ENCODE data around the gene NCK2.

NCK2 gene

DNA sequence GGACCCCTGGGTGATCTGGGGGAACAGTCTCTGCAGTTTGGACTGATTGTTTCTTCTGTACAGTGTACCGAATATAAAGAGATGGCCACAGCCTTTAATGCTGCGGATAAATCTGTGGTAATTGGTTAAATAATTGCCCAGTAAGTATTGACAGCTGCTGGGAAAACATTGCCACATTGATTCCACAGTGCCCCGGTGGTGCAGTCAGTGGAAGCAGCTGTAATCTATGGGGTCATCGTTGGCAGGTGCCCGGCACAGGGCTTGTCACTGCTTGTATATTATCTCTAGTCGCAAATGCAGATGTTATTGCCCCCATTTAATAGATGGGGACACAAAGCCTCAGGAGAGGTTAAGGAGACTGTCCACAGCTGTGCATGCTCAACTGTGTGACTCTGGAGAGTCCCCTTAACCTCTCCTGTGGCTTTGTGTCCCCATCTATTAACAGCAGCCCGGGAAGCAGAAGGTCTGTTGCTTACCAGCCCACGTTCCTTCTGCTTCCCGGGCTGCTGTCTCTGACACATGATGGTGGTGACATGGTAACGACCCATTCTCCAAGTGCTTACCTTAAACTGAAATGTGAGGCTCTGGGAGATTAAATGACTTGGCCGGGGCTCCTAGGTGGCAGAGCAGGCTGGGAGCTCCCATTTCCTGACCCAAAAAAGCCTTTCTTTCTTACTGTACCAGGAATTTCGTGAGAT is 76.9 kb downstream of the NCK2 start:
- no peak for DNase-seq

DNA sequence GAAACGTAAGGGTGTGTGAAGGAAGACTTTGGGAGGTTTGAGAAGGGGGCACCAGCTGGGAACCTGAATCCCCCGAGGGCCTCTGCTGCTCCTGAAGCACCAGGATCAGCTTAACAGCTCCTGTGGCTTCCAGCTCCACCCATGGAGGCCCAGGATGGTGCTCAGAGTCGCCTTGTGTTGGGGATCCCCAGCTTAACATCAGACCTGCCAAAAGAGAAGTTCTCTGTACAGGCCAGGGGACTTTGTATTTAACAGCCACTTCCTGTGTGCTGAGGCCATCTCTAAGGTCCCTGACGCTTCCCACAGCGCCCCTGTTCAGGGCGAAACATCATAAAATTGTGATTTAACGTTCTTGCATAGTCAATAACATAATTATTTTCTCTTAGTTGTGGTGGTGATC is 77.5 kb downstream of the NCK2 start:
- DNase-seq, result no peak

DNA sequence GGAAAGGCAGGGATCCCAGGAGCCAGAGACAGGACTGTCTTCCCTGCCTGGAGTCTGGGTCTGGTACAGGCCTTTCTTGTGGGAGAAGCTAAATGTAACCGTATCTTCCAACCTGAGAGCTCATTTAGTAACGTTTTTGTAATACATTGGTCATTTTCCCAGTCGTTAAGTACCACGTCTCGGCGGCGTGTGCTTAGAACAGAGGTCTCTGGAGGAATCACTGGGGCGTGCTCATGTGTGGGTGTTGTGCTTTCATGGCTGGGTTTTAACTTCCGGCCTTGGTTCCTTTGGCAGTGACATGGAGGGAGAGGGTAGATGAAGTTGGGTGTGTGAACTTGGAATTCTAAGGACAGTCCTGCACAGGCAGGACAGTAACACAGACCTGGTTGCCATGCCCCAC is 79.7 kb downstream of the NCK2 start:
- DNase-seq, result no peak

DNA sequence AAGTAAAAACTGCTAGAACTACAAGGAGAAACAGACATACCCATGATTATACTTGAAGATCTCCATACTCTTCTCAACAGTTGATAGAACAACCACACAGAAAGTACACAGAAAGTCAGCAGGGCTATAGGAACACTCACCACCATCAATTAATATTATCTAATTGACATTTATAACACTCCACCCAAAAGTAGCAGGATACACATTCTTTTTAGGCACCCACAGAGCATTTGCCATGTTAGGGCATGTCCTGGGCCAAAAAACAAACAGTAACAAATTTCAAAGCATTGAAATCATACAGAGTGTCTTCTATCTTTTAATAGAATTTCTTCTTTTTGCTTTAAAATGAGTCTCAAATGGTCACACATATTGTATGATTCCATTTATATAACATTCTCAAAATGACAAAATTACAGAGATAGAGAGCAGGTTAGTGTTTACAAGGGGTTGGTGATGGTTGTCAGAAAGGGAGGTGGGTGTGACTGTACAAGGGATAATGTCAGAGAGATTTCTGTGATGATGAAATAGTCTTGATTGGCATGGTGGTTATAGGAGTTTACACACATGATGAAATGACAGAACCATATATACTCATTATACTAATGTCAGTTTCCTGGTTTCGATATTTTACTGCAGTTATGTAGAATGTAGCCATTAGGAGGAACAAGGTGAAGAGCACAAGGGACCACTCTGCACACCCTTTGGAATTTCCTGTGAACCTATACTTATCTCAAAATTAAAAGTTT is 82.8 kb downstream of the NCK2 start:
- DNase-seq, result no peak

DNA sequence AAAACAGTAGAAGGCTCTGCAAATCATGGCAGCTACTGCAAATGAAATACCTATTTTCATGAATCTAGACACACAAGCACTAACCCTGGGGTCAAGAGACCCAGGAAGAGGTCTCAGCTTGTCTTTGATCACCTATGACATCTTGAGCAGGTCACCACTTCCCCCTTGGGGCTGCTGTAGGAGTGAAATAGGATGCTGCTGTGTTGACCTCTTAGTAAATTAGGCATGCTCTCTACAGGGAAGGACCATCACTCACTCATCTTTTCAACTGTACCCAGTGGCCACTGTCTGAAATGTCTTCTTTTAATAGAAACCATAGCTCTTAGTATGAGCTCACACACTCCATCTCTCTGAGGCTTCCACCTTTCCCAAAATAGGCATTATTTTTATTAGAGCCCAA is 83.8 kb downstream of the NCK2 start:
- DNase-seq, result no peak

DNA sequence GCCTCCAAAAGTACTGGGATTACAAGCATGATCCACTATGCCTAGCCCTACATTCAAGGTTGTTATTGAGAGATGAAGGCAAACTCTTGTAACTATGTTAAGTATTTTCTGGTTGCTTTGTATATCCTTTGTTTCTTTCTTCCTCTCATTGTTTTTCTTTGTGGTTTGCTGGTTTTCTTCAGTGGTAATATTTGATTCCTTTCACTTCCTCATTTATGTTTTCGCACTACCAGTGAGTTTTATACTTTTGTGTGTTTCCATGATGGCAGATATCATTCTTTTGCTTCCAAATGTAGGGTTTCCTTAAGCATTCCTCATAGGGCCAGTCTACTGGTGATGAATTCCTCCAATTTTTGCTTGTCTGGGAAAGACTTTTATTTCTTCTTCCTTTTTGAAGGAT is 90.2 kb downstream of the NCK2 start:
- DNase-seq, result no peak

DNA sequence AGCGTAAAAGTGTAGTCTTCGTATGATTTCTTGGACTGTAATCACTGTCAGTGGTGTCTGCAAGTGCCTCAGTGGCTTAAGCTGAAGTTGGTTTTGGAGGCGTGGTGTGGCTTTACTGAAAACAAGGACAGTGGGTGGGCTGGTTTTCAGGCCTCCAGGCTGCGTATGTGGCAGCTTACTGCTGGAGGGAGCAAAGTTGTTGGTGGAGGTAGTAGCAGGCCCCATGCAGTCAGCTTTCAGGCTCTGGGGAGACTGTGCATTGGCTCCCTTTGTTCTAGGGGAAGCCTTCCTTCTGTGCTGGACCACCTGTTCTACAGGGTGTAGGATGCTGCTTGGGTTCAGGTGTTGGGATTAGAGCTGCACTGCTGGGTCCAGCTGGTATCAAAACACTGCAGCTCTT is 91.6 kb downstream of the NCK2 start:
- no peak for DNase-seq

DNA sequence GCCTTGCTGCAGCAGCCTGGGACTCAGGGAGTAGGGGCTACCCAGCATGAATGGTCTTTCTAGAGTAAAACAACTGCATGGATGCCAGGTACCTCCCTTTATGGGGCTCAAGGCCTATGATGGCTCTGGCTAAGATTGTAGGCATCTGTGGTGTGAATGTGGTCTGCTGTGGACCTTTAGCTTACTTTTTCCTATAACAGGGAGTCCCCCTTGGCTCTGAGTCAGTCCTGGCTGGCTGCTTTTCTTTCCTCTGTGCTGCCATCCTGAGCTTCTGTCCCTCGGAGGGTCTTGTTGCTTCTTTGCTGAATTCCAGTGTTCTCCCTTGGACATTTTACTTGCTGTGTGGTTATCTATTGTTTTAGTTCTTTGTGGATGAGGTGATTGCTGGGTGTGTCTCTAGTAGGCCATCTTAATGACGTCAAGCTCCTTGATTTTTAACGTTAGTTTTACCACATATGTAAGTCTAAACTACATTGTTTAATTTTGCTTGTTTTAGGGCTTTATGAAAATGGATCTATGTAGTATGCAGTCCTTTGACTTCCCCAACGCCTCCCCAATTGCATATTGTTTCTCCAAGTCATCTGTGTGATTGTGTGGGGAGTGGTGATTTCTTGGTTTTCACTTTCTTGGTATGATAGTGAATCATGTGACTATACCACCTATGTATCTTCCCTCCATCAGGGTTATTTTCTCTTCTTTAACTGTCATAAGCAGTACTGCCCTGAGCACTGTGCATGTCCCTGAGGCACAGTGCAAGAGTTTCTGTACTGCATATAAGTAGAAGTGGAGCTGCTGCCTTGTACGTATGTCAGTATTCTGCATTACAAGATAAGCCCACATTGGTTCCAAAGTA is 92.4 kb downstream of the NCK2 start:
- no peak for DNase-seq

DNA sequence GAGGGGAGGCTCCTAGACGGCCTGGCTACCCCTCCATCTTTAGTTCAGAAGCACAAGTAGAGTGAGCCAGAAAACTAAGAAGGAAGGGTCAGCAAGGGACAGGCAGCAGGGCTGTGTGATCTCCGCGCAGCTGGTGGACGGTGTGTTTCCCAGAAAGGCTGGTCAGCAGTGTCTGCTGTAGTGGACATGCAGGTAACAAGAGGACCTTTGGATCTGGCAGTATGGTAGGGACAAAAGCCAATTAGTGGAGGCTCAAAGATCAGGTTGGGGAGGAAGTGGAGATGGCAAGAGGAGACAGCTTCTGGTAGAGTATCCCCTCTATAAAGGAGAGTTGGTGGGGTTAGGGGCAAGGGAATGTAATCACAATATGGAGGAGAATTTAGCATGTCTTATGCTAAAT is 95.1 kb downstream of the NCK2 start:
- DNase-seq, result no peak

DNA sequence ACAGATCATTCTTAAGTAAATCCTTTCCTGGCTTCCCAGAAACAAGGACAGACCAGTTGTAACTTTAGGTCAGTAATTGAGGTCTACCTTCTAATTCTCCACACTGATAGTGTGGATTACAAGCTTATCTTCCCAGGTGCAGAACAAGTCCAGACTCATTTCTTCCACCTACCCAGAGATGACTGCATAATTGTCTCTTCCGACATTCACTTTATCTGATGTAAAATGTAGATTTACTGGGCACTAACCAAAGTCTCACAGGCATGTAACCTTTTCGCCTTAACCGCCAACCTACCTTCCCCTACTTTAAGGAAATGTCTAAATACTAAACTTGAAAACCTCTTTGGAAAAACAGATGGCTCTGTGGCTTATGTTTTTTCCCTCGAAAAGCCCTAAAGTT is 96.2 kb downstream of the NCK2 start:
- DNase-seq, result no peak

DNA sequence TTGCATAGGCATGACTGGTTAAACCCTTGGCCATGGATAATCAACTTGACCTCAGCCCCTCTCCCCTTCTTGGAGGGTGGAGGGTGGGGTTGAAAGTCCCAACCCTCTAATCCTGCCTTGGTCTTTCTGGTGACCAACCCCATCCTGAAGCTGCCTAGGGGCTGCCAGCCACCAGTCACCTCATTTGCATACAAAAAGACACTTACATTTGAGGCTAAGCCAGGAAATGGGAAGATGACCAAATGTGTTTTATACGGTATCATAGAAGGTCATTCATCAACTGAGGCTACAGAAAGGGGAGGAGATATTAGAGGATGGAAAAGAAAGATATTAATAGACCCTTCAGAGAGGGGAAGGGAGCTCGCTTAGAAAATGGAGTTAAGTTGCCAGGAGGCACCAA is 96.8 kb downstream of the NCK2 start:
- no peak for DNase-seq

DNA sequence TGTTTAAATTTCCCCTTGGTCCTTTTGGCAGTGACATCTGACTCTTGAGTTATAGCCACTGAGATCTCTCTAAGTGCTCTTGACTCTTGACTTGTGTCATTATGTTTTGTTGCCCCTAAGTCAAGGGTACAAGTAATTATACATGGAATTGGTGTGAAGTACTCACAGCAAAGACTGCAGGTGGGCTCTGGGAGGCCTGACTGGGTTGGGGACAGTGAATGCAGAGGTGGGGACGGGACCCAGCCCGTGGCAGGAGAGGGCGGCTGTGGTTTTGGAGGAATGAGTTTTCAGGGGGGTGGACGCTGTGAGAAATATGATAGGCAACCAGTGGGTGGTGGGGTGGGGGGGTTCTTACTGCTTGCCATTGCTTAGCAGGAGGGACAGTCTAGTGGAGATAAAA is 97.8 kb downstream of the NCK2 start:
- no peak for DNase-seq

DNA sequence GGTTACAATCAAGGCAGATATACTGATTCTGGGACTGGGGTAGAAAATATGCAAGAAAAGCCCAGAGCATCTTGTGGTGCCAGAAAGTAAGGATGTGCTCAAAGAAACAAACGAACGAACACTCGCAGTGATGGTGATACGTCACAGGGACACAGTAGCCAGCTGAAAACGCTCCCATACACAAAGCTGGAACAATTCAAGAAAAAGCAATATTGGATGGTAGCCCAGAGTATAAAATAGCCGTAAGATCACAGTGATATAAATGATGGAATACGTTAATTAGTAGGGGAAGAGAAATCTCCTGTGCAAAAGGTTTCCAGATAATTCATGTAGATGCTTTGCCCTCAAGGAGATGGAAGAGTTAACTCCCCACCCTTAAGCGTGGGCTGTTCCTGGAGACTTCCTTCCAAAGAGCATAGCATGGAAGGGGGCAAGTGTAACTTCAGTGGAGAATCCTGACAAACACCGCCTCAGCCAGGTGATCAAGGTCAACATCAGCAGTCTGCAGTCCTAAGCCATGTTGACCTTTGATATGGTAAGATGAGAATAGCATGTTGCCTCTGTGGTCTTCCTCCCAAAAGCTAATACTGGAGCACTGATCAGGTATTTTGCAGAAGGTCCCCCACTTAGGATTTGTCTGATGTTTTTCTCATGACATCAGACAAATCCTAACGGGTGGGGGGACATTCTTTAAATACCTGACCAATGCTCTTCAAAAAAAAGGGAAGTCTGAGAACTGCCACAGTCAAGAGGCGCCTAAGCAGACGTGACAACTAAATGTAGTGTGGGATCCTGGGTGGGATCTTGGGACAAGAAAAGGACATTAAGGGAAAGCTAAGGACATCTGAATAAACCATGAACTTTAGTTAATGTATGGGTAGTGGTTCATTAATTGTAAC is 99.0 kb downstream of the NCK2 start:
- no peak for DNase-seq

DNA sequence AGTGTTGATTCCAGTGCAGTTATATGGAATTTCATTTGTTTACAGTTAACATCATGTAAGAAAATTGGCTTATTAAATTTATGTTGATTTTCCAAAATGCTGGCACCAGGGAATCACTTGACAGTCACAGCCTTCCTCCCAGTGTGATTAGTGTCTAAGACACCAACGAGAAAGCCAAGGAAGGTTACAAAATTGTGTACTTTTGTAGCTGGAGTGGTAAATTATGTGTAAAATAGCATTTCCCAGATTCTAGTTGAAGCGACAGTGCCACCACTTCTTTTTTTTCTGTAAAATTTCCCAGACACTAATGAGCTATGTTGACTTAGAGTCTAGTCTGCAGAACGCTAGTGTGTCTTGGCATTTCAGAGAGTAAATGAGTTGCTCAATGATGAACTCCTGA is 101.3 kb downstream of the NCK2 start:
- no peak for DNase-seq

DNA sequence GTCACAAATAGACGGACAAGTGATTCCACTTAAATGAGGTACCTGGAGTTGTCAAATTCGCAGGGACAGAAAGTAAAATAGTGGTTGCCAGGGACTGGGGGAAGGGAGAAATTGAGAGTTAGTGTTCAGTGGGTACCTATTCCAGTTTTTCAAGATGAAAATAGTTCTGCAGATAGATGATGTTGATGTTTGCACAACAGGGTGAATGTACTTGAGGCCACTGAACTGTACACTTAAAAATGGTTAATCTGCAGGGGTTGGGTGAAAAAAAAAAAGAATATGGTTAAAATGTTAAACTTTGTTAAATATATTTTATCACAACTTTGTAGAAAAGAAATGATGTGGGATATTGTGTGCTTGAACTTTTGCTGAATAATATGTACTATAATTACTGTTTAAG is 102.3 kb downstream of the NCK2 start:
- DNase-seq, result no peak

DNA sequence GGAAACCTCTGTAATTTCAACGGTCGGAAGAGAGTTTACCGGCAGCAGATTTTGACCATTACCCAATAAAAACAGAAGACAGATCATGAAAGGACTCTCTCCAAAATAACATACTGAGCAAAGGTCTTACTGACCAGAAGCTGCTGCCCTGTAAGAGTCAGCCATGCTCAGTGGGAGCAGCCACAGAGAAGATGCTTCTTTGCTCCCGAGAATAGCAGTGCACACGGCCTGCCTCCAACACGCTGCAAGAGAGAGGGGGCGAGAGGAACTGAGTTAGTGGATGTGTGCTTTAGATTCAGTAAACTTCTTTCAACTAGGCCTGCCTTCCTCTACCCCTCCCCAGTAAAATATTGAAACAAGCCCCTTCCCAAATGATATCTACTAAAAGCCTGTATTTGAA is 103.7 kb downstream of the NCK2 start:
- DNase-seq, result no peak

DNA sequence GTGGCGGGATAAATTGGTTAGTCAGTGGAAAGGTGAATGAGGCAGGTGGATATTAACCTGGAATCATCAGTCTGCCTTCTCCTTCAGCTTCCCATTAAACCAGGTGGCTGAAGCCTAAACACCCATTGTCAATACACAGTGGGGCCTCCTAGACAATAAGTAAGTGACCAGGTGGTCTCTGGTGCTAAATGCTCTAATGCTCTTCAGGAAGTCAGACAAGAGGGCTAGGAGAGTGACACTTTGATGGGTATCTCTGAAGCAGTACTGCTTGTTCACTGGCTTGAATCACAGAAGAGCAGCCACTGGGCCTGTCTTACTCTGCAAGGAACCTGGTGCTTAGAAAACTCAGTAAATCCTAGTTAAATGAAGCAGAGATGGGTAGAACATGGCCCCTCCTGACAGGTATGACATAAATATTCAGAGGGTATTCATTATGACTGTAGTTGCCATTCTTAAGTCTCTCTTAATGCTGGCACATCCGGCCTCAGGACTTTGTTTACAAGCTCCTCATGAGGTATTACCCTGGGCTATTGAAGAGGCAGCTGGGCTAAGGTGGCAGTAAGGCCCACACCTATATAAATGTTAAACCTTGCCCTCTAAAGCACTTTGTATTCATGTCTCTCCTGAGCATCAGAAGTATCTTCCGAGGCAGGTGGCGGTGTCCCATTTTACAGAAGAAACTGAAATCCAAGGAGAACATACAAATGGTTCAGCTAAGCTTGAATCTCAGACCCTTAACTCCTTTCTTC is 104.9 kb downstream of the NCK2 start:
- DNase-seq, result no peak

DNA sequence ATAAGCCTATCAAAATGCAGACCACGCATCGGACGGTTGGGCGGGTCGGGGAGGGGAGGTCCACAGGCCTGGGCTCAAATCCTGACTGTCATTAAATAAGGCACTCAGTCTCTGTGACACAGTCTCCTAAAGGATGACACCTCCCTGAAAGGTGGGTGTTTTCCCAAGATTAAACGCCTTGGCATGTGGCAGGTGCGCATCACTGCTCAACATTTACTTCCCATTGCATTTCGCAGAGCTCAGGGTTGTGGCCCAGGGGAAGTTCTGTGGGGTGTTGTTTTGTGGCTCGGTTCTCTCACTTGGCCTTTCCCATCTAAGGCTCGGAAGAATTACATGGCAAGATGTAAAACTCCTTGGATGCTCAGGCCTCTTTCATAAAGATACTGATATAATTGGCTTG is 107.4 kb downstream of the NCK2 start:
- no peak for DNase-seq

DNA sequence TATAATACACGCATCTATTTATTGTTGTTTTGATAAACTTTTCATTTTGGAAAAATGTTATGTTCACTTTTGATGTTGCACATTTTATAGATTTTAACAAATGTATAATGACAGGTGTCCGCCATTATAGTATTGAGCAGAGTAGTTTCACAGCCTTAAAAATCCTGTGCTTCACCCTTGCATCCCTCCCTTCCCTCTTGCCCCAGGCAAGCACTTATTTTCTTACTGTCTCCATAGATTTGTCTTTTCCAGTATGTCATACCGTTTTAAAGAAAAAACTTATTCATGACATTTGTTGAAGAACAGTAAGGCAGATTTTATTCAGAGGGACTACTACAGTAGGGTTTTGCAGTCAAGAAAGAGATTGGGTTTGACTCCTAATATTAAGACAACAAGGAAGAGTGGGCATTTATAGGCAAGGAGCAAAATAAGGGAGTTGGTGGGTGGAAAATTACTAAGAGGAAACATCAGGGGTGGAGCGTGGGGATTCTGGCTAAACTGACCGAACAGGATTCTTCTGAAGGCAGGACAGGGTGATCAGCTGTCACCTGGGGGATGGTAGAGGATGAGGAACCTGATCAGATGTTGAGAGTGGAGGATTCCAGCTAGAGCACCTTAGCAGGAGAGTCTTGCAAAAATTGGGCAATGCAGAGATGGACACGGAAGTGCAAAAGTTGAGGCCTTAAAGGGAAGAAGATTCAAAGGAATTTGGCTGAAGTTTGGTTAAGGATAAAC is 108.8 kb downstream of the NCK2 start:
- no peak for DNase-seq

DNA sequence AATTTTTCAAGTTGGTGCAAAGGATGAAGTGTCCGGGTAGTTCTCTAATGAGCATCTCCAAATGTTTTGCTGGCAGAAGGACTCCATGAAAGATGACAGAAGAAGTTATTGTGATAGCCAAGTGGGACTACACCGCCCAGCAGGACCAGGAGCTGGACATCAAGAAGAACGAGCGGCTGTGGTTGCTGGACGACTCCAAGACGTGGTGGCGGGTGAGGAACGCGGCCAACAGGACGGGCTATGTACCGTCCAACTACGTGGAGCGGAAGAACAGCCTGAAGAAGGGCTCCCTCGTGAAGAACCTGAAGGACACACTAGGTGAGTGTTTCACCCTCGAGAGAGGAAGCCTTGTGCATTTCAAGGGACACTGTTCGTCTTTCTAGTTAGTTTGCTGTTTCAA is 110.3 kb downstream of the NCK2 start:
- DNase-seq, result no peak

DNA sequence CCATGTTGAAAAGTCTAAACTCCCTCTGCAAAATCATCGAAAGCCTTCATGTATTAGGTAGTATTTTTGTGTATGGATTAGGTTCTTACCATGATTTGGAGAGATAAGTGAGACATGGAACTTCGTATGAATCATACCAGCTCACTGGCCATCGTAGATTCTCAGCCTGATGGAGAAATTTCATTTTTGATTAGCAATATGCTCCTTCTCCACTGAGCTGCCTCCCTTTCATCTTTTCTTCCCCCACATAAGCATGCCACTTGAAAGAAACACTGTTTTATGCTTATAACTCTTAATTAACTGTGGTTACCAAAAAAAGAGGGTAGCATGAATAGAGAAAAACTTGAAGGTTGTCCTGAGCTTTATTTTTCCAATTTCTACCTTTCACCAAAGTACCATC is 111.9 kb downstream of the NCK2 start:
- no peak for DNase-seq

Data from HCEC 1CT (cell line).